ENCODE measurements around the gene QPCT. TPM values are rescaled to one million over a fixed set of nuclear protein-coding genes. Genes with fewer than 3 reads are reported as not detected.
A peak's percentile ranks its signal among the peaks of the same experiment; 100 is the strongest.

The QPCT gene
- total RNA-seq, 4 donors from 2014 or later = 1.2 to 5.1 (median 4.0) TPM

DNA sequence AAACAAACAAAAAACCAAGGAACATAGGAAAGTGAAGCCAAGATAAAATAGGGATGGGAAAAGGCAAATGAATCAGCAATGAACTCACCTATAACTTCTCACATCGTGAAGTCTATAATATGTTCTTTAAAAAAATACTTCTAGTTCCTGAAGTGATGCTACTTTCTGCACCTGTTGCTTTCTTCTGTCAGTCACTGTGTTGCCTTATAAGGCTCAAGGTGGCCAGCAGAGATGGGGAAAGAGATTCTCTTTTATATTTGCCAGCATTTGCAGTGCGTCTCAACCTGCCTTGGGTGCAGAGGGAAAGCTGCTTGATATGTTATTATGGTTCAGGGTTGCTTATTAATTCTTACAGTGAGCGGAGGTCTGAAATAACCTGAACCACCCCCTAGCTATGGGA lies 14.0 kb downstream of the QPCT start:
- no peaks in the 10 kb centered on the region for H3K4me1 ChIP-seq
- no peak overlapping the region for H3K27ac ChIP-seq (replicated peaks in 1 of 4)
- no peak for TF ChIP-seq CTCF (IDR thresholded peaks at IDR 0.05)
- TF ChIP-seq EP300 (IDR thresholded peaks at IDR 0.05) = no peak
- no peak for TF ChIP-seq POLR2AphosphoS5 (IDR thresholded peaks at IDR 0.05)
- no peak for TF ChIP-seq POLR2A (IDR thresholded peaks at IDR 0.05; ENCODE audit: low read depth)
- no peaks in the 10 kb centered on the region for H3K9me3 ChIP-seq
- intact Hi-C loops (cut with DNase I) = no loop called here
- WGBS = 96% methylated on average over 3 of the region's 3 CpGs
- H3K36me3 ChIP-seq = no peaks in the 10 kb centered on the region
- no peaks in the 10 kb centered on the region for H3K27me3 ChIP-seq
- H3K4me3 ChIP-seq = no peak overlapping the region
- DNase-seq (ENCODE audit: extremely low spot score) = no peak

DNA sequence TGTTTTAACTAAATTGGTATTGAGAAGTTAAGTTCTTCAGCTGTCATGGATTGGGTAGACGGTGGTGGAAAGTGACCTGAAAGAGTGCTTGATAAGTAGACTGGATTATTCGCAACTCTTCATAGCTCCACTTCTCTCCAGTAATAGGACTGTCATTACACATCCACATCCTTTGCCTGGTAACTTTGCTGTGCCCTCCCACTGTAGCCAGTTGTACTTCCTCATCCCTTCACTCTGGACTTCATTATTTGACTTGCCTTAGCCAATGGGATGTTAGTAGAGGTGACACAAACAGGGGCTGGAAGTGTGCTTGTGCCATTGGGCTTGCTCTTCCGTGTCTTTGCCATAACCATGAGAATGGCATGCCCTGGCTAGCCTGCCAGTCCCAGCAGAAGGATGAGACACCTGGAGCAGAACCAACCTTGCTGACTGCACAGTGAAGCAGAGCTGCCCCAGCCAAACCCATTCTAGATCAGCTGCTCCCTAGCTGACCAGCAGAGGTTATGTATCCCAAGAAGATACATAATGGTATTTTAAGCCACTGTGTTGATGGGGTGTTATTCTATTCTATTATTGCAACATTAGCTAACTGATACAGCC lies 16.9 kb downstream of the QPCT start:
- H3K4me1 ChIP-seq = no peaks in the 10 kb centered on the region
- DNase-seq (ENCODE audit: extremely low spot score) = no peak
- no peaks in the 10 kb centered on the region for H3K9me3 ChIP-seq
- H3K4me3 ChIP-seq = no peak overlapping the region
- intact Hi-C loops (cut with DNase I) = no loop called here
- no peak overlapping the region for H3K27ac ChIP-seq (replicated peaks in 1 of 4)
- H3K36me3 ChIP-seq = no peaks in the 10 kb centered on the region
- no peaks in the 10 kb centered on the region for H3K27me3 ChIP-seq
- WGBS = 96% methylated on average over 3 of the region's 3 CpGs
- TF ChIP-seq EP300 (IDR thresholded peaks at IDR 0.05) (no peak), CTCF (IDR thresholded peaks at IDR 0.05) (no peak), POLR2AphosphoS5 (IDR thresholded peaks at IDR 0.05) (no peak), POLR2A (IDR thresholded peaks at IDR 0.05; ENCODE audit: low read depth) (no peak)

- Histone ChIP-seq H3K9me3 (no peaks in the 10 kb centered on the region), H3K4me1 (peaks cover 0 to 3% (median 2%) of the 10 kb centered on the region in 4 donors), H3K4me3 (no peak overlapping the region), H3K27ac (replicated peaks in 1 of 4) (no peak overlapping the region), H3K36me3 (no peaks in the 10 kb centered on the region), H3K27me3 (no peaks in the 10 kb centered on the region)
- 90% methylated on average over 9 of the region's 9 CpGs for WGBS
- TF ChIP-seq EP300 (IDR thresholded peaks at IDR 0.05) = no peak
- TF ChIP-seq POLR2A (IDR thresholded peaks at IDR 0.05; ENCODE audit: low read depth) = no peak
- TF ChIP-seq CTCF (IDR thresholded peaks at IDR 0.05) = no peak
- no peak for TF ChIP-seq POLR2AphosphoS5 (IDR thresholded peaks at IDR 0.05)
- intact Hi-C loops (cut with DNase I) = no loop called here
- peak; percentile 42 for DNase-seq (ENCODE audit: extremely low spot score)
These were observed 17.7 kb downstream of the QPCT start for GRCh38 chr2:37361994-37362698.

- Histone ChIP-seq H3K27ac (replicated peaks in 1 of 4) (no peak overlapping the region), H3K9me3 (no peaks in the 10 kb centered on the region), H3K27me3 (no peaks in the 10 kb centered on the region), H3K4me1 (peaks cover 0 to 7% (median 6%) of the 10 kb centered on the region in 4 donors), H3K36me3 (no peaks in the 10 kb centered on the region), H3K4me3 (no peak overlapping the region)
- peak; percentile 60 for DNase-seq (ENCODE audit: extremely low spot score)
- TF ChIP-seq POLR2AphosphoS5 (IDR thresholded peaks at IDR 0.05) (no peak), EP300 (IDR thresholded peaks at IDR 0.05) (no peak), CTCF (IDR thresholded peaks at IDR 0.05) (no peak), POLR2A (IDR thresholded peaks at IDR 0.05; ENCODE audit: low read depth) (no peak)
- WGBS = 94% methylated on average over 6 of the region's 6 CpGs
- intact Hi-C loops (cut with DNase I) = no loop called here
These were observed 19.9 kb downstream of the QPCT start for GRCh38 chr2:37364351-37364750.
